ENCODE results near the gene FBLN2. TPM values are rescaled to one million over a fixed set of nuclear protein-coding genes. Genes with fewer than 3 reads are reported as not detected.

FBLN2 gene
- total and polyA plus RNA-seq, 10 of the 15 experiments (the other 5 are each of a cell fraction or from before 2014, with no cell fraction given) = 0.03 to 0.41 (median 0.12) TPM; not detected in 2

DNA sequence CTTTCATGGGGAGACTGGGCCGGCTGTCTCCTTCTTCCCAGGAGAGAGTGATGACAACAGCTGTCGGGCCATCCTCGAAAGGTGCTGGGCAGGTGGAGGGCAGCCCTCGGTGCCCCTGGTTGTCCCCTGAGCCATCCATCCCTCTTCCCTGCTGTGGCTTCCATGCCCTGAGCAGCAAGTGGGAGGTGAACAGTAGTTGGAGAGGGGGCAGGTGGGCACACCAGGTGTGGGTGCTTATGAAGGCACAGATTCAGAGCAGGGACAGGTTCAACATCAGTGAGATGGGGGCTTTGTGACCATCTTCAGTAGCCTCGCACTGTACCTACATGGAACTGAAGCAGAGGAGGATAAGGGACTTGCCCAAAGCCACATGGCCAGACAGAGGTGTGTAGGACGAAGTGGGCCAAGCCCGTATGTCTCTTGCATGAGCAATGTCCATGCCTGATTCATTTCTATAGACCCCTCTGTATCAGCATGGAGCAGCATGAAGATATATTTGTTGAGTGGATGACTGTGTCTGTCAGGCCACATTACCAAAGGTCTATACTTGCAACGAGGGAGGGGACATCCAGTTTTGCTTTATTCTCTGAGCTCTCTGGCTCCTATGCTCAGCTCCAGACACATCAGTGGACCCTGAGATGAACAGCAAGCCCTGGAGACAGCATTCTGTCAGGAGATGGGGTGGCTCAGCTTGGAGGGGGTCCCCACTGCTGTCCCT, 107.8 kb downstream of the FBLN2 start:
- POLR2A ChIA-PET = interaction anchor here (0.6 kb wide), 1 partner anchor 1238 kb away, joined by 4 read pairs; no protein-coding TSS in a partner anchor
- peaks cover 2 to 4% of the 10 kb centered on the region in 2 experiments; a peak in 2 of 4 replicates for H3K27me3 ChIP-seq (replicated peaks in 1 of 2; ENCODE audit: control insufficient read depth in 2 of 2, insufficient read depth in 2 of 2, low read length in 1 of 2)
- no peaks in the 10 kb centered on the region for H3K79me2 ChIP-seq (ENCODE audit: control insufficient read depth, insufficient read depth, low read length)
- BruUV-seq (replicated peaks) = no TSS peak
- no peaks in the 10 kb centered on the region for H4K20me1 ChIP-seq (ENCODE audit: control insufficient read depth, insufficient read depth)
- no peak overlapping the region for H3K27ac ChIP-seq (ENCODE audit: control insufficient read depth, insufficient read depth)
- H3K36me3 ChIP-seq (ENCODE audit: control insufficient read depth in 2 of 2, insufficient read depth in 2 of 2, low read length in 1 of 2) = no peaks in the 10 kb centered on the region
- RAD21 ChIA-PET (ENCODE audit: unreplicated experiment) = interaction anchor here (0.9 to 2.7 kb wide), 4 partner anchors 12 to 229 kb away, joined by 3 to 21 read pairs (median 5); no protein-coding TSS in a partner anchor
- SMC1A ChIA-PET (ENCODE audit: uncharacterized antibody, unreplicated experiment) = interaction anchor here (0.7 to 2.7 kb wide), 6 partner anchors 8 to 350 kb away, joined by 3 to 12 read pairs (median 3); no protein-coding TSS in a partner anchor
- H3K9ac ChIP-seq (ENCODE audit: control insufficient read depth, insufficient read depth, low read length) = no peak overlapping the region
- H3K4me3 ChIP-seq = no peak overlapping the region
- intact Hi-C loops (cut with micrococcal nuclease; ENCODE audit: unreplicated experiment) = loop anchor here (1.0 kb wide), 1 partner anchor 229 kb away; no protein-coding TSS in a partner anchor
- FAIRE-seq (no peak), ATAC-seq (no peak), DNase-seq (ENCODE audit: low read depth, low spot score) (no peak)
- no peaks in the 10 kb centered on the region for H3K9me3 ChIP-seq (replicated peaks; ENCODE audit: control insufficient read depth, insufficient read depth, low read length)
- CTCF ChIA-PET = interaction anchor here (0.7 to 4.6 kb wide), 12 partner anchors 8 to 294 kb away, joined by 3 to 57 read pairs (median 4); no protein-coding TSS in a partner anchor
- 28% methylated on average over 8 of the region's 8 CpGs for WGBS (ENCODE audit: insufficient coverage, insufficient replicate concordance, low lambda C conversion rate, missing lambda C conversion rate)
- no peak overlapping the region for H2AFZ ChIP-seq (ENCODE audit: control insufficient read depth, low read depth, low read length)
- no peak for TF ChIP-seq POLR2AphosphoS5 (IDR thresholded peaks at IDR 0.05; ENCODE audit: low read length)
- H3K4me1 ChIP-seq (ENCODE audit: control insufficient read depth, insufficient read depth, low read length) = no peaks in the 10 kb centered on the region
- H3K4me2 ChIP-seq (ENCODE audit: control insufficient read depth, insufficient read depth) = no peak overlapping the region
- in situ Hi-C loops (cut with MboI) = loop anchor here (5.0 kb wide), 1 partner anchor 231 kb away; no protein-coding TSS in a partner anchor

GRCh38 chr3:13657660-13658435, 108.9 kb downstream of the FBLN2 start:
- Histone ChIP-seq H3K4me2 (ENCODE audit: control insufficient read depth, insufficient read depth) (no peak overlapping the region), H3K9me3 (replicated peaks; ENCODE audit: control insufficient read depth, insufficient read depth, low read length) (no peaks in the 10 kb centered on the region), H3K4me3 (no peak overlapping the region), H3K79me2 (ENCODE audit: control insufficient read depth, insufficient read depth, low read length) (no peaks in the 10 kb centered on the region), H3K4me1 (ENCODE audit: control insufficient read depth, insufficient read depth, low read length) (no peaks in the 10 kb centered on the region), H3K27me3 (replicated peaks in 1 of 2; ENCODE audit: control insufficient read depth in 2 of 2, insufficient read depth in 2 of 2, low read length in 1 of 2) (peaks cover 2 to 4% of the 10 kb centered on the region in 2 experiments; a peak in 2 of 4 replicates), H4K20me1 (ENCODE audit: control insufficient read depth, insufficient read depth) (no peaks in the 10 kb centered on the region), H3K27ac (ENCODE audit: control insufficient read depth, insufficient read depth) (no peak overlapping the region), H3K36me3 (ENCODE audit: control insufficient read depth in 2 of 2, insufficient read depth in 2 of 2, low read length in 1 of 2) (no peaks in the 10 kb centered on the region), H3K9ac (ENCODE audit: control insufficient read depth, insufficient read depth, low read length) (no peak overlapping the region), H2AFZ (ENCODE audit: control insufficient read depth, low read depth, low read length) (no peak overlapping the region)
- intact Hi-C loops (cut with micrococcal nuclease; ENCODE audit: unreplicated experiment) = loop anchor here (1.0 kb wide), 1 partner anchor 227 kb away; no protein-coding TSS in a partner anchor
- RAD21 ChIA-PET (ENCODE audit: unreplicated experiment) = interaction anchor here (0.8 to 2.7 kb wide), 6 partner anchors 9 to 228 kb away, joined by 3 to 21 read pairs (median 4); no protein-coding TSS in a partner anchor
- SMC1A ChIA-PET (ENCODE audit: uncharacterized antibody, unreplicated experiment) = interaction anchor here (0.6 to 2.7 kb wide), 6 partner anchors 9 to 351 kb away, joined by 3 to 12 read pairs (median 4); no protein-coding TSS in a partner anchor
- FAIRE-seq (no peak), ATAC-seq (peak; percentile 96), DNase-seq (ENCODE audit: low read depth, low spot score) (no peak)
- in situ Hi-C loops (cut with MboI) = loop anchor here (5.0 kb wide), 1 partner anchor 229 kb away; no protein-coding TSS in a partner anchor
- TF ChIP-seq YY1 (IDR thresholded peaks at IDR 0.05; ENCODE audit: low read depth, low read length) (0 out of 2 replicates have a peak, but pooled peaks have one; percentile 29), CTCF (IDR thresholded peaks at IDR 0.05 in 2 of 3, conservative IDR thresholded peaks at IDR 0.05 in 1 of 3; ENCODE audit: control insufficient read depth in 2 of 3, extremely low read depth in 1 of 3, insufficient read depth in 1 of 3, low read depth in 3 of 3, low read length in 3 of 3) (peak; percentile 80 to 94 (median 83)), ZSCAN29 (IDR thresholded peaks at IDR 0.05) (no peak), SMC3 (IDR thresholded peaks at IDR 0.05; ENCODE audit: borderline replicate concordance, low read length) (peak; percentile 55), RAD21 (IDR thresholded peaks at IDR 0.05; ENCODE audit: insufficient read depth, low read depth, low read length) (peak; percentile 78), SMARCA5 (IDR thresholded peaks at IDR 0.05) (0 out of 2 replicates have a peak, but pooled peaks have one; percentile 34), RAD51 (IDR thresholded peaks at IDR 0.05) (no peak)
- no TSS peak for BruUV-seq (replicated peaks)
- CTCF ChIA-PET = interaction anchor here (0.7 to 4.6 kb wide), 22 partner anchors 9 to 357 kb away, joined by 3 to 57 read pairs (median 4); no protein-coding TSS in a partner anchor
- WGBS (ENCODE audit: insufficient coverage, insufficient replicate concordance, low lambda C conversion rate, missing lambda C conversion rate) = 19% methylated on average over 24 of the region's 25 CpGs
- POLR2A ChIA-PET = no interaction called here

All from GM12878 (cell line).